GM19023 (cell line): Measurements from ENCODE around the gene TGFBR3L.

Experiments used
- ATAC-seq: cut with Tn5 transposase; IDR thresholded peaks from one replicate; pipeline ENCODE4 v1.9.1; 2021; ENCODE audit warnings: mild to moderate bottlenecking, moderate library complexity; ENCODE audit not compliant: unreplicated experiment

Gene TGFBR3L

GRCh38 chr19:7903244-7904073 is 11.2 kb upstream of the TGFBR3L start, which contains the start of gene MAP2K7:
Gene MAP2K7 (plus strand): TSS chr19:7903877. CDS start chr19:7903945, 68 bp downstream.
- peak; percentile 89 for ATAC-seq

GRCh38 chr19:7904074-7905020 is 10.3 kb upstream of the TGFBR3L start:
- peak; percentile 35 for ATAC-seq

GRCh38 chr19:7905268-7905667 is 9.4 kb upstream of the TGFBR3L start:
- no peak for ATAC-seq

- ATAC-seq: no peak
These were observed 8.8 kb upstream of the TGFBR3L start for GRCh38 chr19:7905859-7906258.

GRCh38 chr19:7907122-7907521 is 7.5 kb upstream of the TGFBR3L start:
- no peak for ATAC-seq

- ATAC-seq: no peak
These were observed 7.1 kb upstream of the TGFBR3L start for GRCh38 chr19:7907544-7907943.

DNA sequence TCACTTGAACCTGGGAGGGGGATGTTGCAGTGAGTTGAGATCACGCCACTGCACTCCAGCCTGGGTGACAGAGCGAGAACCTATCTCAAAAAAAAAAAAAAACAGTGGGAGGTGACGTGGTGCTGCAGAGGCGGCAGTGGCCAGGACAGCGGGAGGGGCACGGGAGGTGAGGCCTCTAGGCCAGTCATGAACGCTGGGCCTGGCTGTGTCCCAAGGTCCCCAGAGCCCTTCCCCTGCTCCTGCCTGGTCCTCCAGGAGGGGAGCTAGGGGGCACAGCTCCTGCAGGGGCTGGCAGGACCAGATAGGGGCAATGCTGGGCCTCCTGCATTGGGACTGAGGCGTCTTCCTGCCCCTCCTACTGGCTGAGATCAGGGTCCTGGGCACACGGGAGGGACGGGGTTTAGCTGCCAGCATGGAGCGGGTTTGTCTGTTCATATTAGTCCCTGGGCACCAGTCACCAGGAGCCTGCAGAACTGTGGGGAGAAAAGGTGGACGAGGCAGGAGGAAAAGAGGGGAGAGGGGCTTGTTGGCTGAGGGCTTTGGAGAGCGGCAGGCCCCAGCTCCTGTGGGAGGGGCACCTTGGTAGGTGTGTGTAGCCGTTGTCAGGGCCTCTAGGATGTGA is 6.4 kb upstream of the TGFBR3L start:
- ATAC-seq: no peak

- ATAC-seq: no peak
These were observed 5.7 kb upstream of the TGFBR3L start for GRCh38 chr19:7908742-7909461.

DNA sequence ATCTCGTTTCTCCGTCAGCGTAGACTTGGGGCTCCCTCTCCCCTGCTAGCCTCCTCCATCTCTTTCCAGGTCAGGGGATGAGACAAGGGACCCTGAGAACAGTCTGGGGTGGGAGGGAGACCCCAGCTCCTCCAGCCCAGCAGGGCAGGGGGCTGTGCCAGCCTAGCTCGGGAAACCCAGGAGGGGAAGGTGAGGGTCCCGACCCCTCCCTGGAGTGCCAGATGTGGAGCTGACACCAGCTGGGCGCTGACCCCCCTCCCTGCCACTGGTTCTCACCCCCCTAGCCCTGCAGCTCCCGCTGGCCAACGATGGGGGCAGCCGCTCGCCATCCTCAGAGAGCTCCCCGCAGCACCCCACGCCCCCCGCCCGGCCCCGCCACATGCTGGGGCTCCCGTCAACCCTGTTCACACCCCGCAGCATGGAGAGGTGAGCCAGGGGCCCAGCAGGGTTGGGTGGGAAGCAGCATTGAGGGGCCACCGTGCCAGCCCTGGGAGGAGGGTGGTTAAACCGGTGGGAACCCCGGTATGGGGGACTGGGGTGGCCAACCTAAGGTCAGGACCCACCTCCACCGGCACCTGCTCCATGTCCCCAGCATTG is 5.1 kb upstream of the TGFBR3L start:
- no peak for ATAC-seq

DNA sequence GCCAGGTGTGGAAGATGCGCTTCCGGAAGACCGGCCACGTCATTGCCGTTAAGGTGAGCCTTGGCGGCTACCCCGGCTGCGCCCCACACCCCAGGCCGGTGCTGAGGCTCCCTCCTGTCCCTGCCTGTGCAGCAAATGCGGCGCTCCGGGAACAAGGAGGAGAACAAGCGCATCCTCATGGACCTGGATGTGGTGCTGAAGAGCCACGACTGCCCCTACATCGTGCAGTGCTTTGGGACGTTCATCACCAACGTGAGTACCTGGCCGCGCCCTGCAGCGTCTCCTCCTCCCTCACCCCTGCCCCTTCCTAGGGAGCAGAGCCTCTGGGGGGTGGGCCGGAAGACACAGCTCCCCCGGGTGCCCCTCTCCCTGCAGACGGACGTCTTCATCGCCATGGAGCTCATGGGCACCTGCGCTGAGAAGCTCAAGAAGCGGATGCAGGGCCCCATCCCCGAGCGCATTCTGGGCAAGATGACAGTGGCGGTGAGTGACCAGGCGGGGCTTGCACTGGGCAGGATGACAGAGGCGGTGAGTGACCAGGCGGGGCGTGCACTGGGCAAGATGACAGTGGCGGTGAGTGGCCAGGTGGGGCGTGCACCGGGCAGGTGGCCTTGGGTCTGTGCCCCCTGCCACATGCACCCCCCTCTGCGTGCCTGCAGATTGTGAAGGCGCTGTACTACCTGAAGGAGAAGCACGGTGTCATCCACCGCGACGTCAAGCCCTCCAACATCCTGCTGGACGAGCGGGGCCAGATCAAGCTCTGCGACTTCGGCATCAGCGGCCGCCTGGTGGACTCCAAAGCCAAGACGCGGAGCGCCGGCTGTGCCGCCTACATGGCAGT is 4.1 kb upstream of the TGFBR3L start:
- no peak for ATAC-seq

DNA sequence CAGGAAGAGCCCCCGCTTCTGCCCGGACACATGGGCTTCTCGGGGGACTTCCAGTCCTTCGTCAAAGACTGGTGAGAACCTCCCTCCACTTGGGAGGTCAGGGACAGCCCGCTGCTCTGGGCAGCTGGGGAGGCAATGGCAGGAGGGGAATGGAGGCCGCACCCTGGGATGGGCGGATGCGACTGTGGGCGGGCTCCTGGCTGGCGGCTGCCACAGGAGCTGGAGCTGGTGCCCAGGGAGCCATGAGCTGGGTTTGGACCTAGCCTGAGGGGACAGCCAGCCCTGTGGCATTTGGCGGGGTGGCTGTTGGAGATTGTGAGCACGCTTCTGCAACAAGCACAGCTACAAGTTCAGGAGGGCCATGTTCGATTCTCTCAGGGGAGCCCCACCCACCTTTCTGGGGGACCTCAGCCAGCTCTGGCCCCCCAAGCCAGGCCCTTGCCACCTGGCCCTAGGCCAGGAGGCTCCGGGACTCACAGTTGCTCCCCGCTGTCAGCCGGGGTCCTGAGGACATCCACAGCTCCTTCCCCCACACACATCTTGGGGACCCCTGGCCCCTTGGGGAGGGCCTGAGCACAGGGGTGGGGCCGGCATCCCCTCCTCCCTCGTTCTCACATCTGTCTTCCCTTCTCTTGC is 3.0 kb upstream of the TGFBR3L start:
- no peak for ATAC-seq

DNA sequence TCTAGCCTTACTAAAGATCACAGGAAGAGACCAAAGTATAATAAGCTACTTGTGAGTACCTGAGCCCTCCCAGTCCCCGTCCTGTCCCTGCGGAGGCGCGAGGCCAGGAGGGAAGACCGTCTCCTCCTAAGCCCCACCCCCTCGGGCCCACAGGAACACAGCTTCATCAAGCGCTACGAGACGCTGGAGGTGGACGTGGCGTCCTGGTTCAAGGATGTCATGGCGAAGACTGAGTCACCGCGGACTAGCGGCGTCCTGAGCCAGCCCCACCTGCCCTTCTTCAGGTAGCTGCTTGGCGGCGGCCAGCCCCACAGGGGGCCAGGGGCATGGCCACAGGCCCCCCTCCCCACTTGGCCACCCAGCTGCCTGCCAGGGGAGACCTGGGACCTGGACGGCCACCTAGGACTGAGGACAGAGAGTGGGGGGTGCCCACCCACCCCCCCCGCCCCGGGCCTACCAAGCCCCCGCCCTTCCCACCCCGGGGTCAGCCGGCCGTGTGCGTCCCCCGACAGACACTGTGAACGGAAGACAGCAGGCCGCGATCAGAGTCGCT is 2.4 kb upstream of the TGFBR3L start:
- no peak for ATAC-seq

DNA sequence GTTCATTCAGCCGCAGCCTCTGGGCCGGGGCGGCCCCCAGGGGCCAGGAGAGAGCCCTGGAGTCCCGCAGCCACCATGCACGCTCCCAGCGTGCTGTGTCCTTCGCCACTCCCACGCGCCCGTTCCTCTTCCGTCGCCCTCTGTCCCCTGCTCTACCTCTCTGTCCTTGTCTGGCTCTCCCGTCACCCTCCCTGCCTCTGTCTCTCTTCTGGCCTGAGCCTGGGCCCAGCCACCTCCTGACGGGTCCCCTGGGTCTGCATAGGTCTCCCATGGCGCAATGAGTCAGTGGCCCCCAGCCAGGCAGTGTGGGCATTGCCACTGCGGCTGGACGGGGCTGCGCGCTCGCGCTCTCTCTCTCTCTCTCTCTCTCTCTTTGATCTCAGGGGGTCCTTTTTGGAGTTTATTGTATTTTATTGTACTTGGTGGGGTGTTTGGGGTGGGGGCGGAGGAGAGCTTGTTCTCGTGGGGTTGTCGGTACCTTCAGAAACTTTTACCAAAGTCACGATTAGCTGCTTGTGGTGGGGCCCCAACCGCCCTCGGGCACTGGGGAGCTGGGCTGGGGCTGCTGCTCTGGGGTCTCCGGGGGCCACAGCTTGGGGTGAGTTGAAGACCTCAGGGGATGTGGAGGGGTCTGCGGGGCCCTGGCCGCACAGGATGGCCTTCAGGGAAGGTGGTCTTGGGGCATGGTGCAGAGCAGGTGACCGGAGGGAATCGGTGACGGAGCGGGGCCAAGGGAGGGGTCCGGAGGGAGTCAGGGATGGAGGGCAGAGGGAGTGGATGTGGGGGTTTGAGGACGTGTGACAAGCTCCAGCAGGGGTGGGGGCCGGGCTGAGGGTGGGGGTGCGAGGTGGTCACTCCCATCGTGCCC is 1.7 kb upstream of the TGFBR3L start:
- ATAC-seq: no peak

GRCh38 chr19:7913652-7914051 is 978 bp upstream of the TGFBR3L start:
- no peak for ATAC-seq

DNA sequence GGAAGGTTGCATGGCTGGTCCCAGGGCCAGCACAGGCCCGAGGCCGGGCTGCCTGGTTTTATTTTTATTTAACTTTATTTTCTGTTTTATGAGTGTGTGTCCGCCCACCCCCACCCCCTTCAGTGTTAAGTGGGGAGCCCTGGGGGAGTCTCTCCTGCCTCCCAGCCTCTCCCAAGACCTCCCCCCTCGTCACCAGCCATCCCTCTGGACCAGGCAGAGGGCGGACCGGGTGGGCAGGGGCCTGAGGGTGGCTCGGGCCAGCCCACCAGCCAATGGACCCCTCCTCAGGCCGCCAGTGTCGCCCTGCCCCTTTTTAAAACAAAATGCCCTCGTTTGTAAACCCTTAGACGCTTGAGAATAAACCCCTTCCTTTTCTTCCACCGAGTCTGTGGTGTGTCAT is 531 bp upstream of the TGFBR3L start:
- no peak for ATAC-seq

- ATAC-seq: no peak
These were observed 846 bp downstream of the TGFBR3L start for GRCh38 chr19:7915250-7916102.
